Activated T-cell treated with anti-CD3 and anti-CD28 coated beads, Interleukin-2, amount 50 U/mL, for 1 hour (primary cell): Measurements from ENCODE around the gene TBPL1.
"Not testable (repeated sequence)": the region's sequence is repeated elsewhere in the genome, so short reads cannot be mapped to it uniquely, and the experiment has no call there.

Source experiments
- DNase-seq: peaks from one replicate; pipeline ENCODE4 v3.0.0-alpha.2; 2020

The TBPL1 gene

DNA sequence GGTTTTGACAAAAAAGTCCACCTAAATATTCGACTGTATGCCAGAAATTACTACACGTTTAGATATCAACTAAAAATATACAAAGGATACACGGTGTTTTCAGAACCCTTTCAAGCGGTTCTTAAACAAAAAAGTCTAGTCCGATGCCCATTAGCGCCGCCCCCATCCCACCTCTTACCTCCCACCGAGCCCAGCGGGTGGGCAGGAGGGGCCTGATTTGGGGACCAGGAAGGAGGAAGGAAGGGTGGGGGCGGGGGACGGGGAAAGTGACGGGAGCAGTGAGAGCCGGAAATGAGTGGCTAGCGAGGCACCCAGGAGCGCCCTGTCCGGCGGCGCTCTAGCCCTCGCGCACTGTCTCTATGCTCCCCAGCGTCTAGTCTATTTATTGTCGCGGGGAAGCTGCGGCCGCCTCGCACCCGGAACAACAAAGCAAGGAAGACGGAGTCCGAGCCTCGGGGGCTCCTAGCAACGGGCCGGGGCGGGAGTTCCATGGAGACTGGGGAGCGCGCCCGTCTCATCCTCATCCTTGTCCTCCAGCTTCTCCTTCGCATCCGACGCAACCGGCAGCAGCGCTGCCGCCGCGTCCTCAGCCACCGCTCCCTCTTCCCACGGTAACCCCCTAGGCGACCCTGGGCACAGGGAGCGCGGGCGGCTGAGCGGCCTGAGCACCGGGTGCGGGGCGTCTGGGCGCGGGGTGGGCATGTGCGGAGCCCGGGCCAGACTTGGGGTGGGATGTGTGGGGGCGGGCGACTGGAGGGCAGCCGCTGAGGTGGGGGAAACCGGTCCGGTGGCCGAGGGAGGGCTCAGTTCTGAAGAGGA, at the start of gene TBPL1:
TSS of gene TBPL1 (plus strand) at position 410 of the 819 bp plus-strand sequence. CDS start 26,902 bp downstream, outside the sequence.
- peak; percentile 88 for DNase-seq

DNA sequence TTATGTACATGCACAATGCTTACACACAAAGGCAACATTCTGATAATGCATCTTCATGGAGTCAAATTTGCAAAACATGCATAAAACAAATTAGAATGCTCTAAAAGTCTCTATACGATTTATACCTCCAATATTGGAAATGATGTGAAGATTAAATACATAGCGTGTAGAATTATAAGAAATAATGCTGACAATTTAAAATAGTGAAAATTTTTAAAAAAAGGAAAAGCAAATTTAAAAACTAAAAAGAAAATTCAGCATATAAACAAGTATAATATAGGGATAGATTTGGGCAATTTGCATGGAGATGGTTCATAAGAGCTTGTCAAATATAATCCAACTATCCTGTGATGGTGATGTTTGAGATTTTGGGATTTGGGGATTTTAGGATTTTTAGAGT, 49.2 kb upstream of the TBPL1 start:
- no peak for DNase-seq

DNA sequence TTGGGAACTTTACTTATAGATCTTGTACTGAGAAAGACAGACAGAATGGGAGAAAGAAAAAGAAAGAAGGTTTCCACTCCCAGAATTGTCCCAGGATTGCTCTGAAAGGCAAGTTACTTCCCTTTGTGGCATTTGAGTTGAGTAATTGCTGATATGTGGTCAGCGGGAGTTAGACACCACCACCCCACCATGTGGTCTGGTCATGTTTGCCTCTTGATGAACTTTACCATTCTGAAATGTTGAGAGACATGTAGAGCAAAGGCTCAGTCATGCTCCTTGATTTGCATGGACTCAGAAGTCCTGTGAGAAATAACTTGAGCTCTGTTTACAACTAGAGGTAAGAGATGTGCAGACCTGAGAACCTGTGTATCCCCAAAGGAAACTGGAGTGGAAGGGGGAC, 47.0 kb upstream of the TBPL1 start:
- no peak for DNase-seq

DNA sequence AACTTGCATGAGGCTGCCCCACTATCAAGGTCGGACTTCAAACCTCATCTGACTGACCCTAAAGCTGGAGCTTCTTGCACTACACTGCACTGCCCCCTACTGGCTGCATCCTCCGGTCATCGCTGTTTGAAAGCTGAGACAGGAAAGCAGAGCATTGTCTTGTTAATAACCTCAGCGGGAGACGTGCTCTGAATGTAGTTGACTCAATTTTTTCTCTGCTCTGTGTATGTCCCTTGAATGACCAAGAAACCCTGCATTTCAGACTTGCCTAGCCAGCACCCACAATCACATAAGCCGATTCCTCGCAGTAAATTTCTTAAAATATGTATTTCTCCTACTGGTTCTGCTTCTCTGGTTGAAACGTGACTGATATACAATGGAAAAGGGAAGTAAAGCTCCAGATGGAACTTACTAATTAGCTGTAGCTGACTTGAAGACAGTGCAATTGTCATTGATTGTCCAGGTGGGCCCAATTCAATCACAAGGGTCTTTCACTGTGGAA, 36.3 kb upstream of the TBPL1 start:
- DNase-seq, result peak; percentile 69

DNA sequence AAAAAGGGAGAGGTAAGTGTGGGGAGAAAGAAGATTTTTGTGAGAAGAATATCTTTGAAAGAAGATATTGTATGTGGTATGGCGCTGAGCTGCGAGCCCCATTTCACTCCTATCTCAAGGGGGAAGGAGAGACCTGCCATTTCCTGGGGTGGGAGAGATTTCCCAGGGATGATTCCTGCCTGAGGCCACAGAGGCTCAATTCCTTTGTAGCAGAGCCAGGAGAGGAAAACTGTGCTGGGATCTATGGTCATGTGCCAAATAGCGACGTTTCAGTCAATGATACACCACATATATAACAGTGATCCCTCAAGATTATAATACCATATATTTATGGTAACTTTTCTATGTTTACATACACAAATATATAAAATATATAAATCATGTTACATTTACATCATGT, 35.2 kb upstream of the TBPL1 start:
- DNase-seq, result no peak

DNA sequence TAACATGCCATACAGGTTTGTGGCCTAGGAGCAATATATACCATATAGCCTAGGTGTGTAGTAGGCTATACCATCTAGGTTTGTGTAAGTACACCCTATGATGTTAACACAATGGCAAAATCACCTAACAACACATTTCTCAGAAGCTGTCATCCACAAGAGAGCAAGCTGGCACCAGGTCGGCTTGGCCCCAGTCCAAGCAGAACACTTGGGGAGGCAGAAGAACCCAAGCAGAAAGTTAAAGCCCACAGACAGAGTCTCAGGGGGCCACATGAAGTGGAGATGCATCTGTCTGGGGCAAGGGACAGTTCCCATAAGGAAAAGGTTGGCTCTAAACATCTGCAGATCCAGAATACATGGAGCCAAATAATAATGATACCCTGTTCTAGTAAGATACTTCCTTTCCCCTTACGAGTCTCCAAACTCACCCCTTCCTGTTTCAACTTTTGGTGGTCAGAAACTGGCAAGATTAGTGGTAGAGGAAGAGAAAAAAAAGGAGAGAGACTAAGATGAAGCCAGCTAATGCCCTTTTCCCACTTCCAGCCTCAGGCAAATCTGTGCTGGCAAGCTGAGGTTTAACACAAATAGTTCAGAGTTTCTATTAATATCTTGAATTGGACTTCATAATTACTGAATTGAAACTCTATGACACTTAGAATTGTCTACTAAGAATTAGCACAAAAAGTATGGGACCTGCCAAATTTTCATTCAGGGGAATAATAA, 34.7 kb upstream of the TBPL1 start:
- DNase-seq, result no peak

DNA sequence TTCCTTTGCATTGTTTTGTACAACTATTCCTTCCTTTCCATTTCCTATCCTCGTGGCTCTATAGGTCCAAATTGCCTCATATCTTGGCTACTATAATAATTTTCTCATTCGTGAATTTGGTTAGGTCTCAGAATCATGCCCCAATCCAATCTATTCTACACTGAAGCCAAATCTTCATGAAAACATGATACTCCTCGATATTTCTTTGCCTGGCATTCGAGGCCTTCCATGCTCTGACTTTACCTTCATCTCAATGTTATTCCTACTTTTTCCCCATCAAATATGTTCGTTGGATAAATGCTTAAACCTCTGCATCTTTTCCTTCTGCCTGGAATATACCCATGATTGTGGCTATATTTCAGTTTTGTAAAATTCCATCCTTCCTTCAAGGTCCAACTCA, 33.7 kb upstream of the TBPL1 start:
- no peak for DNase-seq

DNA sequence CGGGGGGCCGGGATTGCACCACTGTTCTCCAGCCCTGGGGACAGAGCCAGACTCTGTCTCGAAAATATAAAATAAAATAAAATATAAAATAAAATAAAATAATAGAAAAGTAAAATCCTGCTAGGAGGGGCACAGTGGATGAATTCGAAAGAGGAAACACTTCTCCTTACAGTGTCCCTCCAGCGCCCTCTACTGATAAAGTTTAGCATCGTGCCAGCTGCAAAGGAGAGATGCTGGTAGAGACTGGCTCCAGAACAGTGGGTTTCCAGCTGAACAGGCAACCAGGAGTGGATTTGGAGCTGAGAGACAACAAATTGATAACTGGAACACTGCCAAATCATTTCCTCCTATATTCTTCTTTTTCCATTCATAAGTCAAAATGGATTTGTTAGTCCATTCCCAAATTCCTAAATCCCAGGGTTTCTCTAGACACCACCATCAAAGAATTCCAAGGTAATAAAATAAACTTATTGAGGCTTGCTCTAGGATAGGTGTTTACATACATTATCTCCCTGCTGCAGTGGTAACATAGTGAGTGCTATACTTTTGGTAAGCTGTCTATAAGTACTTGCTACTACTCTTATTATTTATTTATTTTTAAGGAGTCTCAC, 31.7 kb upstream of the TBPL1 start:
- DNase-seq, result peak; percentile 63

DNA sequence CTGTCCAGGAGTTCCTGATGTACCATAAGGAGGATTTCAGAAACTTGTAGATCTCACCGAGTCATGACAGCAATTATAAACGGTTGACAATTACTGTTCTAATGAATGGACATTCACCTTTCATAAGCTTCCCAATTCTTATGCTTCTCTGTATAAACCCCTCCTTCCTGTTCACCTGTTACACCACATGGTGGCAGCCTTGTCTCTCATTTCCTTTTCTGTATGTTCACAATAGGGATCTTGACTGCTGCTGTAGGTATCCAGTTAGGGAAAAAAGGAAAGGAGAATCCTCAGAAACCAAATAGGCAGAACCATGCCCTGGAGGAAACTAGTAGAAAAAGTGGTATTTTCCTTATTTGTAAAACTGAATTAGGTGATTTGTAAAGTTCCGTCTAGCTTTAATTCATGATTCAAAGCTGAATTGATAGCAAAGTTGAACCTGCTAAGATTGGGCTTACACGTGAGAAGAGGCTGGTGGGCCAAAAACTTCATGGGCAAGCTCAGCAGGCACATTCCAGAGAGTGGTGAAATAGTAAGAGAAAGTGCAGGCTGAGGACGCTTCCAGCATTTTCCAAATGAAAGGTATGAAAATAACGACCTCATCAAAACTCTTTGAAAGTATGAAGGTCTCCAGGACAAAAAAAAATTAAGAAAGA, 29.0 kb upstream of the TBPL1 start:
- DNase-seq, result peak; percentile 35

DNA sequence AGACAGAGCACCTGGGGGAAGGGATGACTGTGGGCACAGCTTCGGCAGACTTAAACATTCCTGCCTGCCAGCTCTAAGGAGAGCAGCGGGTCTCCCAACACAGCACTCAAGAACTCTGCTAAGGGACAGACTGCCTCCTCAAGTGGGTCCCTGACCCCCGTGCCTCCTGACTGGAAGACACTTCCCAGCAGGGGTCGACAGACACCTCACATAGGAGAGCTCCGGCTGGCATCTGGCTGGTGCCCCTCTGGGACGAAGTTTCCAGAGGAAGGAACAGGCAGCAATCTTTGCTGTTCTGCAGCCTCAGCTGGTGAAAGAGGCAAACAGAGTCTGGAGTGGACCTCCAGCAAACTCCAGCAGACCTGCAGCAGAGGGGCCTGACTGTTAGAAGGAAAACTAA, 21.8 kb upstream of the TBPL1 start:
- not testable (repeated sequence) for DNase-seq

DNA sequence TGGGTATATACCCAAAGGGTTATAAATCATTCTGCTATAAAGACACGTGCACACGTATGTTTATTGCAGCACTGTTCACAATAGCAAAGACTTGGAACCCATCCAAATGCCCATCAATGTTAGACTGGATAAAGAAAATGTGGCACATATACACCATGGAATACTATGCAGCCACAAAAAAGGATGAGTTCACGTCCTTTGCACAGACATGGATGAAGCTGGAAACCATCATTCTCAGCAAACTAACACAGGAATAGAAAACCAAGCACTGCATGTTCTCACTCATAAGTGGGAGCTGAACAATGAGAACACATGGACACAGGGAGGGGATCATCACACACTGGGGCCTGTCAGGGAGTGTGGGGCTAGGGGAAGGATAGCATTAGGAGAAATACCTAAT, 16.7 kb upstream of the TBPL1 start:
- not testable (repeated sequence) for DNase-seq

DNA sequence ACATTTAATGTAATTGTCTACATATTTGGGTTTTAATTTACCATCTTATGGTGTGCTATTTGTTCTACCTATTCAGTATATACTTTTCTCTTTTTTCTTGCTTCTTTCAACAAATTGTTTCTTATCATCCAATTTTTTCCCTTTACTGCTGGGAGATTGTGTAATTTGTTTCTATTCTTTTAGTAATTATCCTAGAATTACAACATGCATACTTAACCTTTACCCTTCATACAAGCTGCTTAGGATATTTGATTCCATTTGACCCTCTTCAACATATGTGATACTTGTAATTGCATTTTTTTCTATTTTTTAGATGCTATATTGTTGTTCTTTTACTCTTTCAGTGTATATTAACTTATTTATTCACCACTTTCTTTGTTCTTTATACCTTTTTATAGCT, 15.1 kb upstream of the TBPL1 start:
- no peak for DNase-seq

DNA sequence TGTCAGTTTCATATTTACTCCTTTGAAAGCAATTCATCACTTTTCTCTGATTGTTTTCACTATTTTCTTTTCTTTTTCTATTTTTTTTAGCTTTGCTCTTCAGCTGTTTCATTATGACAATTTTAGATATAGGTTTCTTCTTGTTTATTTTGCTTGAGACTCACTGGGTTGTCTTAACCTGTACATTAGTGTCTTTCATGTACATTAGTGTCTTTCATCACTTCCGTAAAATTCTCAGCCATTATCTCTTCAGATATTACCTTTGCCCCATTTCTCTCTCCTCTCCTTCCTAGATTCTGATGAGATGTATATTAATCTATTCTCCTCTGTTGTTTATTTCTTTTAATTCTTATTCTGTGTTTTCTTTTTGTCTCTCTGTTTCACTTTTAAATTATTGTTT, 14.5 kb upstream of the TBPL1 start:
- no peak for DNase-seq

DNA sequence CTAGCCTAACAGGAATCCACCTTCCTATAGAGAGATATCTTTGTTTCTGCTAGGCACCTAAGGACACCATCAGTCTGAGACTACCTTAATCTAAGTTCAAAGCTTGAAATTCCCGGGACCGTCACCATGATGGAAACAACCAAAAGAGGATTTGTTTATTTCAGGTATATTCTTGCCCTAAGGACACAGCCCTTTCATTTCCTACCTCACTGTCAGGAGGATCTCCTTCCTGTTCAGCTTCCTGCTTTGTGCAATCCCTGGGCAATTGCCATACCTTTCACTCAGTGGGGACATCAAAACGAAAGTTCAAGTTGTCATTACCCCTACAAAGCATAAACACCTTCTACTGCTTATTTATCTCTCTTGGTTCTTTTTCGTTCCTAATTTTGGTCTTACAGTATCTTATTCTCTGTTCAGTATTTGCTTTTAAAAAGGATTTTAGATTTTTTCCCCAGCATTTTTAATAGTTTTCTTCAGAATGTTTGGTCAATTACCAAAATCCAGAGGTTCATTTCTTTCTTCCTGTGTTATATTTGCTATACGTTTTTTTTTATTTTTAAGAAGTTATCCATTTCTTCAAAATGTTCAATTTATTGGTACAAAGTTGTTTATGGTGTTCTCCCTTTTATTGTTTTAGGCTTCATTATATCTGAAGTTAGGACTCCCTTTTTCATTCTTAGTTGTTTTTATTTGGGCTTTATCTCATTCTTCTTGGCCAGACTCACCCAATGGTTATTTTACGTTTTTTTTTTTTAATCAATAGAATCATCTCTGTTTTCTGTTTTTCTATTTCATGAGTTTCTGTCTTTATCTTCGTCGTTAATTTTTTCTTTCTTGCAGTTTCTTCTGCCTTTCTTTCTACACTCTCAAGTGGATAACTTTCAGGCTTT, 13.0 kb upstream of the TBPL1 start:
- no peak for DNase-seq

DNA sequence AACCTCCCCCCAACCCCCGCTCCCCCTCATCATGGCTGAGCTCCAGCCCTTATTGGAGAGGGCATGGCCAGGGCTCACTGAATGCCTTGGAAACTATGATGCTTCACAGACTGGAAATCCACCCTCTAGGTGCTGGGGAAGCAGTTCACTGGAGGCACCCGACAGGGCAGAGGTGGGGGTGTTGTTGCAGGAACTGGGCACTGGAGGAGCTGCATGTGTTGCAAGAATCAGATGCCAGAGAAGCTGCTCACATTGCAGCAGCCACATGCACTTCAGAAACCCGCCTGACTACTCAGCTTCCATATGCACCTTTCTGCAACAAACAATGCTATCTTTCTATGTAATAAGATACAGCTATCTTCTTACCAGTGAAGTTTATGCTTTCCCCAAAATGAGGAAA, 7.9 kb upstream of the TBPL1 start:
- DNase-seq, result no peak

DNA sequence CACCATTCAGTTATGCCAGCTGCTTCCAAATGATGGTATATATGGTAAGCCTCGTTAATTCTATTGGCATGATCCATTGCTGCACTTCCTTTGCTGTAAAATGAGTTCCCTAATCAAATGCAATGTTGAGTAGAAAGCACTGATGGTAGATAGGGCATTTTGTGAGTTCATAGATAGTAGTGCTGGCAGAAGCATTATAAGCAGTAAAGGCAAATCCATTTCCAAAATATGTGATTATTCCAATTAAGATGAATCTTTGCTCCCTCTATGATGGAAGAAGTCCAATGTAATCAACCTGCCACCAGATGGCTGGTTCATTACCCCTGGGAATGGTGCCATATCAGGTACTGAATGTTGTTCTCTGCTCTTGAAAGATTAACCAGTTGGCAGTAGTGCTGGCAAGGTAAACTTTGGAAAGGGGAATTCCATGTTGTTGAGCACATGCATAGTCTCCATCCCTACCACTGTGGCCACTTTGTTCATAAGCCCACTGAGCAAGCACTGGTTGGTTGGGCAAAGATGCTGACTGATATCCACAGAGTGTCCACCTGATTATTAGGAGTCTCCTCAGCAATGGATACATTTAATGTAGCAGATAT, 5.6 kb upstream of the TBPL1 start:
- no peak for DNase-seq

DNA sequence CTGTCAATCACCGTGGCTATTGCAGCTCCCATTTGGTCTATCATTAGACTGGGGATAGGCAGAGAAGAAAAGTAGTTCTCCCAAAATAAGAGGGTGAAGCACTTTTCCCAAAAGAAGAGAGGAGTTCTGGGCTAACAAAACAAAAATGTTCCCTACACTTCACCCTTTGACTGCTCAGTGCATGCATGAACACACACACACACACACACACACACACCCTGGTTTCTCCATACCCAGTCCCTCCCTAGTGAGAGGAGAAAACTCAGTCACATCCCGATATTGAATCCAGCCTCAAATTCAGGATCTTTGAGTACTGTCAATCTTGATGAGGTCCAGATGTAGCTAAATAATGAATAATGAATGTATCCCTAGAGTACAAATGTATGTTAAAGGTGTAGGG, 4.6 kb upstream of the TBPL1 start:
- DNase-seq, result no peak

DNA sequence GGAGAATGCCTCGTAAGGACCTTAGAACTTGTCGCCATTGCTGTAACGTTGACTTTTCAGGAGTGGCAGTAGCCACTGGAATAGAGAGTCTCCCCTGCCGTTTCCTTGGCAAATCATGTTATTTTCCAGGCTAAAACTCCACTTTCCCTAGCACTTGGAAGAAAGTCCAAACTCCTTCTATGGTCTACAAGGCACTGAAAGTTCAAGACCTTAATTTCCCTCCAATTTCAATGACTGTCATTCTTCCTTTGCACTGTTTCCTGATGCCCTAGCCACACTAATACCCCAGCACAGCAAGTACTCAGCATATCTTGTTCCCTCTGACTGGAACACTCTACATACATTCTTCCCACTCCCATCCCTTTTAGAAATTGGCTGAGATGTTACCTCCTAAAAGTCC, 1.8 kb upstream of the TBPL1 start:
- no peak for DNase-seq

DNA sequence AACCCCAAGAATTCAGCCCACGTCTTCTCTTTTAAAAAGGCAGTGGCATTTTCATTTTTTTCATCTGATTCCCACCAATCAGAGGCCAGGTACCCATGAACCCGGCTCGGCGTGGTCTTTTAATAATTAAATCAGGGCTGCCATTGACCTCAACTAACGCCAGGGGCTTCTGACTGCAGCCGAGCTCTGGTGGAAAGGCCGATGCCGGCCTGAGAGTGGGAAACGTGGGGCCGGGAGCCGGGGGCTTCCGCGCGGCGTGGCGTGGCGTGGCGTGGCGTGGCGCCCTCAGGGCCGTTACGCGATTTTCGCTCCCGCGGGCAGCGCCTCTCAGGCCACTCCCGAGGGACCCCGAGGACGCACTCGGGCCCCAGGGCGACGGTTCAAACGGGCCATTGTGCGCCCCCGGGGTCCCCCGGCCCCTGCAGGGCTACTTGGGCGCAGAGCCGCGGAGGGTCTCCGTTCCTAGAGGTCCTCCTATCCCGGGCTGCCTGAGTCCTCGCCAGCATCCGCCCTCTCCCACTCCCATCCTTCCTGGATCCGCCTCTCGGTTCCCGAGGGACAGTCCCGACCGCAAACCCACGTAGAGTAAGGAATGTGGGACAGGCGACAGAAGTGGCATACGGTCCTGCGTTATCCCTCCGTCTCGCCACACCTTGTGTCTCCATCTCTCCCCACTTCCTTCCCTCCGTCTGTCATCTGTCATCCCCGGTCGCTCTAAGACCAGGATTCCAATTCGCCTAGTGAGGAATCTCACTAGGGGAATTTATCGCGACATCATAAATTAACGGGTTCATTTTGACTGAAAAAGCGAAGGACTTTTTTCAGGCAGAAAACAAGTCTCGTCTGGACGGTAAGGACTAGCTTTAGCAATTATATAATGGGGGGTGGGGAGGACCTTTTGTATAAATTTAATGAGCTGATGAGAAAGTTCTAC, 876 bp upstream of the TBPL1 start:
- DNase-seq, result peak; percentile 54

DNA sequence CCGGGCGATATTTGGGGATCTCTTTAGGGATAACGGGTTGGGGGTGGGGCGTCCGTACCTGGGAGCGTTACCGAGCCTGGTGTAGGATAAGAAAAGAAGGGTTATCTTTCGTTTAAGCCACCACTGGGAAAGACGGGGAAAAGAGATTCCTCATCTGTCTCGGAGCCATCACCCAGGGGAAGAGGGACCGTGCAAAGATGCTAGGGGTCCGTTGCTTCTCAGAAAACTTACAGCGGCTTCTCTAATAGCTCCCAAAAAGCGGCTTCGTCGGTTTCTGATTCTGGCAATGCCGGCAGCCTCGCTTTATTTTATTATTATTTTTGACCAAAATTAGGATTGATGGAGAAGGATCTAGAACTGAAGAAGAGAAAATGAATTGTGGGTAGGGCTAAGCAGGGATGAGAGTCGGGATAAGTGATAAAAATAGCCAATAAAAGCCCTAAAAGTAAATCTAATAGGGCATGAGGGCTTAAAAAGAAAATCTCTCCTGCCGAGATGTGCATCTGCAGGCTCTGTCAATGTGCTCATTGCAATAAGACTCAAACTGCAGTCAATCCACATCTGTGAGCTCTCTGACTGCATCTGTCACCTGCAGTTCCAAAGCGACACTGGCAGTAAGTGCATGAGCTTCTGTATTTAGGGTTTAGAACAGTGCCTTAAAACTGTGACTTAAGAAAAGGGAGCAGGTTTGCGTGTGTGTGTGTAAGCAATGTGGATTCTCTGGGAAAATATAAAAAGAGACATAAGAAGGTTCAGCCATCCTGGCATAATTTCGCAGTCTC, 801 bp downstream of the TBPL1 start:
- DNase-seq, result no peak
